B cell (primary cell): Measurements from ENCODE around the gene NECTIN4. TPM values are rescaled to one million over a fixed set of nuclear protein-coding genes. Genes with fewer than 3 reads are reported as not detected.

Source experiments
- ATAC-seq: fragments of 200-7000 bp; cut with Tn5 transposase; one replicate; pipeline ENCODE4 v1.10.0; 2021; ENCODE audit warnings: low read depth, mild to moderate bottlenecking, moderate number of reproducible peaks, moderate library complexity
- CTCF ChIA-PET: fragments of 350-600 bp; sonication (Branson Sonifier 250); formaldehyde crosslinking; loops from one replicate; lab custom pipeline; 2021; ENCODE audit warnings: antibody characterized with exemption, inconsistent platforms; lab: Charles Lee
- POLR2A ChIA-PET: fragments of 350-600 bp; sonication (Branson Sonifier 250); formaldehyde crosslinking; loops from one replicate; lab custom pipeline; 2021; ENCODE audit warnings: antibody characterized with exemption; lab: Charles Lee
- DNase-seq: peaks from one replicate; pipeline ENCODE4 v3.0.0; 2013
- H2AFZ ChIP-seq: 2 replicates; pipeline ENCODE4 v1.6.1; 2012; ENCODE audit warnings: mild to moderate bottlenecking, low read depth, low read length; ENCODE audit not compliant: insufficient read depth, poor library complexity, severe bottlenecking
- H3K27ac ChIP-seq, 2 donors: 1 replicate in 1 of 2; 2 replicates in 1 of 2; pipeline ENCODE4 v1.5.1; 2012 to 2013; ENCODE audit warnings: low read length in 2 of 2, mild to moderate bottlenecking in 2 of 2, moderate library complexity in 1 of 2
- H3K27me3 ChIP-seq, 4 experiments: fragments of 200-600 bp in 1 of 4; sonication (generic) in 1 of 4; replicated peaks in 1 of 4; 1 replicate in 2 of 4; 2 replicates in 2 of 4; pipeline versions ENCODE4 v1.6.1 to v1.7.0; 2013 to 2016; ENCODE audit warnings: low read length in 3 of 4, mild to moderate bottlenecking in 2 of 4, mixed read lengths in 1 of 4, moderate library complexity in 1 of 4; ENCODE audit not compliant: insufficient read depth in 4 of 4, control insufficient read depth in 3 of 4; ENCODE audit errors: control extremely low read depth in 1 of 4
- H3K36me3 ChIP-seq, 2 experiments: replicated peaks in 1 of 2; 1 replicate in 1 of 2; 2 replicates in 1 of 2; pipeline versions ENCODE4 v1.6.1 to v1.7.1; 2013; ENCODE audit warnings: low read length in 1 of 2; ENCODE audit not compliant: insufficient read depth in 2 of 2, control insufficient read depth in 1 of 2; ENCODE audit errors: control extremely low read depth in 1 of 2, extremely low read depth in 1 of 2
- H3K4me1 ChIP-seq, 2 donors: fragments of 200-600 bp in 1 of 2; sonication (generic) in 1 of 2; 1 replicate in 1 of 2; 2 replicates in 1 of 2; pipeline versions ENCODE4 v1.5.1 to v1.6.1; 2013 to 2017; ENCODE audit warnings: low read length in 2 of 2; ENCODE audit not compliant: control insufficient read depth in 2 of 2, insufficient read depth in 2 of 2
- H3K4me2 ChIP-seq: replicated peaks from 2 replicates; pipeline ENCODE3; 2012; ENCODE audit warnings: mild to moderate bottlenecking, low read depth, low read length; ENCODE audit not compliant: poor library complexity, severe bottlenecking
- H3K4me3 ChIP-seq, 5 experiments: fragments of 200-600 bp in 1 of 5; sonication (generic) in 1 of 5; 1 replicate in 3 of 5; 2 replicates in 2 of 5; pipeline versions ENCODE4 v1.5.1 to v1.7.0; 2011 to 2016; ENCODE audit warnings: low read length in 4 of 5, mild to moderate bottlenecking in 4 of 5, low read depth in 2 of 5, control low read depth in 1 of 5, moderate library complexity in 1 of 5; ENCODE audit not compliant: insufficient read depth in 1 of 5; ENCODE audit errors: control extremely low read depth in 1 of 5, extremely low read depth in 1 of 5
- H3K79me2 ChIP-seq: fragments of 200-600 bp; sonication (generic); one replicate; pipeline ENCODE4 v1.6.0; 2016; ENCODE audit warnings: low read length; ENCODE audit not compliant: control insufficient read depth, insufficient read depth
- H3K9ac ChIP-seq: fragments of 200-600 bp; sonication (generic); 2 replicates; pipeline ENCODE4 v1.6.1; 2017; ENCODE audit warnings: mild to moderate bottlenecking, low read length, moderate library complexity
- H3K9me3 ChIP-seq, 3 donors: one replicate each; pipeline versions ENCODE4 v1.6.1 to v1.7.1; 2013; ENCODE audit warnings: low read length in 2 of 3; ENCODE audit not compliant: control insufficient read depth in 2 of 3, insufficient read depth in 1 of 3; ENCODE audit errors: control extremely low read depth in 1 of 3
- H4K20me1 ChIP-seq: 2 replicates; pipeline ENCODE4 v1.6.0; 2012; ENCODE audit warnings: mild to moderate bottlenecking, low read length; ENCODE audit not compliant: insufficient read depth, control insufficient read depth, poor library complexity, severe bottlenecking
- H3K27ac Mint-ChIP-seq: one replicate; pipeline ENCODE4 v1.8.0; 2021; ENCODE audit warnings: mixed read lengths
- H3K27me3 Mint-ChIP-seq: one replicate; pipeline ENCODE4 v1.8.0; 2021; ENCODE audit warnings: mixed read lengths
- H3K4me1 Mint-ChIP-seq: one replicate; pipeline ENCODE4 v1.8.0; 2021; ENCODE audit warnings: mixed read lengths
- H3K4me3 Mint-ChIP-seq: one replicate; pipeline ENCODE4 v1.8.0; 2021; ENCODE audit warnings: mixed read lengths
- H3K9me3 Mint-ChIP-seq: one replicate; pipeline ENCODE4 v1.8.0; 2022; ENCODE audit warnings: mixed read lengths; ENCODE audit not compliant: insufficient read depth
- CTCF ChIP-seq: fragments of 200-600 bp; IDR thresholded peaks from one replicate; pipeline ENCODE4 v1.8.0; 2022; ENCODE audit warnings: antibody characterized with exemption, mild to moderate bottlenecking
- EZH2 ChIP-seq: IDR thresholded peaks from 2 replicates; pipeline ENCODE4 v1.6.1; 2012; ENCODE audit warnings: borderline replicate concordance, low read depth, mild to moderate bottlenecking, moderate library complexity, low read length; ENCODE audit not compliant: insufficient read depth, poor library complexity, severe bottlenecking
- WGBS: methylation state at CpG from one replicate; pipeline ENCODE4 v1.1.5; 2013; ENCODE audit warnings: missing lambda C conversion rate; ENCODE audit not compliant: insufficient coverage; 5-methylcytosine and 5-hydroxymethylcytosine counted together
- intact Hi-C: fragments of 100-400 bp; cut with micrococcal nuclease; formaldehyde crosslinking; loops from one replicate; pipeline ENCODE4 v1.10.0; 2022
- polyA plus RNA-seq: library from polyadenylated mRNA; depleted of rRNA; stranded (reverse); fragments of >200 nt; gene quantifications from 2 replicates; pipeline ENCODE4 v1.2.3, GENCODE V29; 2012
- total RNA-seq, 2 donors: library from RNA; stranded (reverse); fragments of 120-200 nt in 1 of 2; gene quantifications; 1 replicate in 1 of 2; 2 replicates in 1 of 2; pipeline versions ENCODE4 v1.2.3 to v1.2.4, GENCODE V29; 2013 to 2022

NECTIN4 gene
- total and polyA plus RNA-seq, 2 donors (not counting 1 experiment from before 2014, with no cell fraction given): not detected

DNA sequence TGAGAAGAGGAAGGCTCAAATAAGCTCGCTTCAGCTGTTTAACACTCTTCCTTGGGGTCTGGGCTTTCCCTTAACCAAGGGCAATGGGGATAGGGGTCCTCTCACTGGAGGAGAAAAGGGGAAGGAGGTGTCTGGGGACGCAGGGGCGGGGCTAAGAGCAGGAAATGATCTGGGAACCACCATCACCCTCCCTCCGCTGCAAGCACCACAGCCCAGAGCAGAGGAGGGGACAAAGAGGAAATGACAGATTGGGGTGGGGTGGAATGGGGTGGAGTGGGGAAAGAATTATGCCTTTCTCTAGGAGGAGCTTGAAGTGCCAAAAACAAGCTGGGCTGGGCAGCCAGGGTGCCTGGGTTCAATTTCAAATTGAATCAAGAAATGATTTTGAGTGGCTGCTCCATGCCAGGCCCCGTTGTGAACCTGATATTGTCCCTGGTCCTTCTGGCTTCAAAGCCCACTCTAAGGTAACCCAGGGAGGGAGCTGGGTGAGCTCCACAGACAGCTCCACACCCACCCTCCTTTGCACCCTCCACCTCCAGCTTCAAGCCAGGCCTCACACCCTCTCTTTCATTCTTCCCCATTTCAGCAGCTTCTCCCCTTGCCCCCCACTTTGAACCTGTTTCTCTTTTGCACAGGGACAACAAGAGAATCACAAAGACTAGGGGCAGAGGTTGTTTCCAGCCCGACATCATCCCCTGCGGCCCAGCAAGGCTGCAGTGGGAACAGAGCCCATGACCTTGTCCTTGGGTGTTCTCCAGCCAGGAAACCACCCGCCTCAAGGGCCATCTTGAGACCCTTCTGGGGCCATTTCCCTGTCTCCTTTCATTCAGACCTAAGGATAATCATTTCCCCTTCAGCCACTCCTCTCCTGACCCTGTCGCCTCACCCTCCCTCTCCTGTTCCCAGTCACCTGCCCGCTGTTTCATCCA, 20.8 kb downstream of the NECTIN4 start:
- Histone ChIP-seq H3K79me2 (peaks cover 84% of the 10 kb centered on the region), H3K36me3 (peaks cover 2 to 8% of the 10 kb centered on the region in 2 experiments), H3K4me1 (peaks cover 45 to 61% of the 10 kb centered on the region in 2 donors), H4K20me1 (peaks cover 33% of the 10 kb centered on the region), H3K9me3 (no peaks in the 10 kb centered on the region), H3K9ac (peak overlapping the region; percentile 92), H2AFZ (peak overlapping the region; percentile 65), H3K4me3 (peak overlapping the region; percentile 76 to 97 (median 91)), H3K27me3 (no peaks in the 10 kb centered on the region), H3K27ac (peak overlapping the region; percentile 95 to 96), H3K4me2 (peak overlapping the region; percentile 97)
- TF ChIP-seq CTCF: no peak
- no peak for TF ChIP-seq EZH2
- Mint-ChIP-seq H3K27ac (peak overlapping the region; percentile 98), H3K27me3 (no peaks in the 10 kb centered on the region), H3K4me1 (peaks cover 59% of the 10 kb centered on the region), H3K9me3 (no peaks in the 10 kb centered on the region), H3K4me3 (peak overlapping the region; percentile 100)
- POLR2A ChIA-PET: interaction anchor here (0.6 to 6.8 kb wide), 9 partner anchors 18 to 117 kb away, joined by 3 to 108 read pairs (median 5); partner anchors contain the start of genes DEDD, KLHDC9, TSTD1 and UFC1
- intact Hi-C loops: loop anchor here (1.0 to 5.0 kb wide), 6 partner anchors 22 to 84 kb away; partner anchors contain the start of genes DEDD, F11R, KLHDC9 and UFC1
- 5% methylated on average over 7 of the region's 10 CpGs for WGBS
- peak; percentile 73 for ATAC-seq
- DNase-seq: peak; percentile 93
- CTCF ChIA-PET: interaction anchor here (0.7 to 8.9 kb wide), 14 partner anchors 15 to 317 kb away, joined by 3 to 142 read pairs (median 4); partner anchors contain the start of genes DEDD, KLHDC9, TOMM40L and USF1
